Left renal pelvis (tissue), 4 donors: ENCODE results near the gene PRRG3. TPM values are rescaled to one million over a fixed set of nuclear protein-coding genes. Genes with fewer than 3 reads are reported as not detected.
"Not testable (repeated sequence)": the region's sequence is repeated elsewhere in the genome, so short reads cannot be mapped to it uniquely, and the experiment has no call there.

Source experiments
- DNase-seq, 4 donors: peaks; one replicate each; pipeline ENCODE4 v3.0.0-alpha.2; 2013; ENCODE audit warnings: low read depth in 4 of 4, low spot score in 3 of 4
- polyA plus RNA-seq, 4 donors: library from polyadenylated mRNA; unstranded; fragments of 120-200 nt; gene quantifications; one replicate each; pipeline ENCODE4 v1.2.1, GENCODE V29; 2013; ENCODE audit not compliant: insufficient read length in 4 of 4

Gene PRRG3
- polyA plus RNA-seq = 10 to 100 TPM in 1 of 4 donors, 1 to 10 TPM in 3; 5.3 to 20.4 (median 8.9) TPM

- no peak for DNase-seq
Observed at GRCh38 chrX:151694661-151695582, at the start of gene PRRG3. TSS of gene PRRG3 (plus strand) at chrX:151695458. CDS start at chrX:151698815, 3,357 bp downstream.

DNA sequence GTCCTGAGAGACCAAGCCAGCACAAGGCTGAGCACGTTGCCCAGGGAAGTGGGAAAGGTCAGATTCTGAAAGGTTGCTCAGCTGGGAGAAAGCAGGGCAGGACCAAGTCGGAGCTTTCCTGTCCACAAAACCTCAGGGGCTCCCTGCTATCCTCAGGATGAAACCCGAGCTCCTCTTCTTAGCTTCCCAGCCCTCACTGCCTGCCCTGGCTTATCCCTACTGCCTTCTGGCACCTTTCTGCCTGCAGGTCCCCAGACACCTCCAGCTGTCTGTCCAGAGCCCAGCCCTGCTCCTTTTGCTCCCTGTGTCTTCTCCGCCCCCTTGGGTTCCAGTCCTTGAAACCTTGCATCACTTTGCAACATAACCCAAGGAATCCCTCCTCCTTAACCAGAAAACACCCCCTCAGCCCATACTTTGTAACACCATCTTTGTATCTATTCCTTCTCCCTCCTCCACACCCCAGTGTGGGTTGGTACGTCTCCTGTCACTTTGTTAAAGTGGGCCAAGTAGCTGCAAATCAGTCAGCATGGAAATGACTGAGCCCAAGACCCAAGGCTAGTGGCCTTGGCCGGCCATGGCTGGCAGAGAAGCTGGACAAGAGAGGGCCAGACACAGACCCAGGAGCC, 20.0 kb upstream of the PRRG3 start:
- no peak for DNase-seq

GRCh38 chrX:151676196-151676595, 19.1 kb upstream of the PRRG3 start:
- DNase-seq = no peak

GRCh38 chrX:151679798-151680402, 15.4 kb upstream of the PRRG3 start:
- DNase-seq = no peak

DNA sequence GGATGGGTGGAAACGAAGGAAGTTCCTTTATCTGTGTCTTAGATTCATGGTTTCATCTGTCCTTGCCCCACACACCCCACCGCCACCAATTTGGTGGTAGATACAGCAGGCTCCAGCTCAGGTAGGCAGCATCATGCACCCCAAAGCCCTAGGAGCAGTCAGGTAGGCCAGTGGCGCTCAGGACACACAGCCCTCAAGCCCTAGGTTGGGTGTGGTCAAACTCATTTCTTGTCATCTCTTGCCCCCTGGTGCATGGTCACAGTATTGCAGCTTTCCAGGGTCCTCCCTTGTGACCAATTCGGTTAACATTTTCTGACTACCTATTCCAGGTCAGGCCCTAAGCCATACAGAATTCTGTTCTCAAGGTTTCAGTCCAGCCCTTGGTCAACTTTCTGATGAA, 14.5 kb upstream of the PRRG3 start:
- no peak for DNase-seq

- DNase-seq = no peak
Observed at GRCh38 chrX:151687635-151688034, 7.6 kb upstream of the PRRG3 start.

GRCh38 chrX:151688695-151689094, 6.6 kb upstream of the PRRG3 start:
- DNase-seq = no peak

GRCh38 chrX:151692825-151693224, 2.4 kb upstream of the PRRG3 start:
- DNase-seq = no peak

DNA sequence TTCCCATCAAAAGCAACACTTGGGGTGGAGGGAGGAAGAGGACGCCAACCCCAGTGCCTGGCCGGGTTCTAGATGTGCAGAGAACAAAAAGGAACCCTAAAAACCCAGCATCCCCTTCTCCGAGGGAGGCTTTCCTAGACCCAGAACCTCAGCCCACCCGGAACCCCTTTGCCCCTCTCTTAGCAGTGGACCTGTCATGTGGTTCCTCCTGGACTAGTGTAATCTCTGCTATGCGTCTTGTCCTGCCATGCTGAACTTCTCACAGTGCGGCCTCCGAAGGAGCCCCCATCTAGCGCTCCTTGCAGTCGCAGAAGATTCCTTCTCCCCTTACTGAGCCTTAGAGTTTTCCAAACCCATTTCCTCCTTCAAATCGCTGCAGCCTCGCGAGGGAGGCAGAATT, 1.1 kb upstream of the PRRG3 start:
- DNase-seq = no peak

GRCh38 chrX:151695583-151696340, 504 bp downstream of the PRRG3 start:
- DNase-seq = no peak

DNA sequence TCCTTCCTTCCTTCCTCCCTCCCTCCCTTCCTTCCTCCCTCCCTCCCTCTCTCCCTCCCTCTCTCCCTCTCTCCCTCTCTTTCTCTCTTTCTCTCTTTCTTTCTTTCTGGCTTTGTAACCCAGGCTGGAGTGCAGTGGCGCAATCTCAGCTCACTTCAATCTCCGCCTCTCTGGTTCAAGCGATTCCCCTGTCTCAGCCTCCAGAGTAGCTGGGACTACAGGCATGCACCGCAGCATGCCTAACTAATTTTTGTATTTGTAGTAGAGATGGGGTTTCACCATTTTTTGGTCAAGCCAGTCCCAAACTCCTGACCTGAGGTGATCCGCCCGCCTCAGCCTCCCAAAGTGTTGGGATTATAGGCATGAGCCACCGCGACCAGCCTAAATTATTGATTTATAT, 1.8 kb downstream of the PRRG3 start:
- not testable (repeated sequence) for DNase-seq

GRCh38 chrX:151697522-151697921, 2.3 kb downstream of the PRRG3 start:
- DNase-seq = no peak

DNA sequence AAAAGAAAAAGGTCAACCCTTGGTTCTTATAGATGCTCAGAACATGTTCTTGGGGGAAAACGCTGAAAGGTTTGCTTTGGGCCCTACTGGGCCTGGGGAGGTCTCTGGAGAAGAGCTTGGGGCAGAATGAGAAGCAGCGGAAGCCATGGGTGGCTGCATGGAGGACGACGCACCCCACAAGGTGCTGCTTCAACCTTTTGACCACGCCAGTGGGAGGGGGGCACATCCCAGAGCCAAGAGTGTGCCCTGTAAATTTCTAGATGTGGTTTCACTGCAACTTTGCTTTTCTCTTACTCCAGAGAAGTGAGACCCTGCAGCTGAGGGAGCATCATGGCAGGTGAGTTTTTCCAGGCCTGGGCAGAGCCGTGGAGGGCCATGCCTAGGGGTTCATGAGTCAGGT, 3.2 kb downstream of the PRRG3 start:
- DNase-seq = no peak

- DNase-seq = no peak
Observed at GRCh38 chrX:151699746-151700145, 4.5 kb downstream of the PRRG3 start.

- DNase-seq = no peak
Observed at GRCh38 chrX:151700581-151700980, 5.3 kb downstream of the PRRG3 start.

DNA sequence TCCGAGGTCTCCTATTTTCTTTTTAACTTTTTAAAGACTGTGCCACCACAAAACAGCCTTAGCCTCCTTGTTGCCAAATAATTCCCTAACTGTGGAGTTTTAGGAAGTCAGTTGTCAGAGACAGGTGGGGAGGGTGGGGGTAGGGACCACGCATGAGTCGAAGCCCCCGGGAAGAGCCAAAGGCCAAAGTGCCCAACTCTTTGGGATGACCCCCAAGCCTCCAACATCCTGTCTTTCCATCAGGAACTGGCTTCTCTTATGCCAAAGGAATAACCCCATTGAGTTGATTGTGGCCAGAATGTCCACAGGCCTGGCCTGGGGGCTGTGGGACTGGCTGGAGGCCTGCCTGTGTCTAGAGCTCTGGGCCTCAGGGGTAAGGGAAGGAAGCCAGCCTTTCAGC, 5.8 kb downstream of the PRRG3 start:
- DNase-seq = no peak

GRCh38 chrX:151701531-151701930, 6.3 kb downstream of the PRRG3 start:
- no peak for DNase-seq

DNA sequence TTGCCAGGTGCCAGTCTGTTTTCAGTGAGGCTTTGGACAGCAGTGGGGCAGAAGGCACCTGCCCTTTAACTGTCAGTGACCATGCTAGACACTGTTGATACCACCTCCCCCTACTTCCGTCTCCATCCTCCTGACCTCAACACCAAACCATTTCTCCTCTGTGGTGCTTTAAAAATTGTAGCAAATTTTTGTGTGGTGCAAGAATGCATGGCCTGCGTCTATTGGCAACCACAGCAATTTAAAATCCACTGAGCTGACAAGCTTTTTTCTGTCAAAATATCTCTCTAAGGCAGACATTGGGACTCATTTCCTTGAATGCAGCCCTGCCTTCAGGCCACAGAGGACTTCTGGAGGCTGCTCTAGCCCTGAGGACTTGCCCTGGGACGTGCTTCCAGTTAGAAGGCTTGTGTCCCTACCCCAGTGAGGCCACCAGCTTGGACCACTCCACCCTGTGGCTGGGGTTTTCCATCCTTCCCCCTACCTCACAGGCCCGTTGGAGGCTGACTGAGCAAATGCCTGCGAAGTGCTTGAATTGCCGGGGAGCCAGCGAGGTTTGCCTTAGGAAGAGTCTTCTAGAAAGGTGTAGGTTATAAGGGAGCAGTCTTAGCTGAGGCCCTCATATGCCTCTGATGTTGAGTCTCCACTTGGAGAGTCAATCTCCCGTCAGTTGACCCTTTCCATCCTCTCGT, 6.9 kb downstream of the PRRG3 start:
- DNase-seq = no peak

DNA sequence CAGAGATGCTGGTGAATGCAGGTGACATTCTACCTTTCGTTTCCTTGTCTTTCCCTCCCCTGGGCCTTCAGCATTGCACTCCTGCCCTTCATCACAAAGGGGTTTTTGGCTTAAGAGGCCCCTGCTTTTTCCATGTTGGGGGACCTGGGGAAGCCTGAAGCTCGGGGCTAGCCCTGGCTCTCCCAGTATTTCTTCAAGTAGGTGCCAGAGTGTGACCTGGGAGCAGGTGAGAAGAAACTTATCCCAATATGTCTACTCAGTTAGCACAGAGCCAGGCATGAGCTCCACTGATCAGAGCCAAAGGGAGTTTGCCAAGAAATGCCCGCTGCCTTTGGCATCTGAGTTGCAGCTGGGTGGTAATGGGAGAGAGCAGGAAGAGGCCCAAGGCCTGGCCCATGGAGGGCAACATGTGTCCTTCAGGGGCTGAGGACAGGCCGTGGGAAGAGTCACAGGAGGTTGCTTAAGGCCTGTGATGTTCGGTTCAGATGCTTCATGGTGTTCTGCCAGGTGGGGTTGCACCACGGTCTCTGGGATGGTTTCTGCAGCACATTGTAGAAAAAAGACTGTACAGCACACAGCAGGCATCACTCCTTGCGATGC, 7.6 kb downstream of the PRRG3 start:
- no peak for DNase-seq

- DNase-seq = no peak
Observed at GRCh38 chrX:151703487-151703886, 8.2 kb downstream of the PRRG3 start.
